Measurements from ENCODE around the gene PERM1. TPM values are rescaled to one million over a fixed set of nuclear protein-coding genes. Genes with fewer than 3 reads are reported as not detected.
"Not testable (repeated sequence)": the region's sequence is repeated elsewhere in the genome, so short reads cannot be mapped to it uniquely, and the experiment has no call there.

Gene PERM1
- total and polyA plus RNA-seq, 2 of the 8 experiments (the other 6 are each of a cell fraction or from before 2014, with no cell fraction given), result not detected

- TF ChIP-seq PHF8 (conservative IDR thresholded peaks at IDR 0.05; ENCODE audit: low read depth, low read length) (peak; percentile 44; the same call in 1 of the 2 replicates), KDM1A (IDR thresholded peaks at IDR 0.05; ENCODE audit: borderline replicate concordance, low read length) (peak; percentile 94), HDAC2 (IDR thresholded peaks at IDR 0.05; ENCODE audit: borderline replicate concordance in 1 of 2, low read depth in 2 of 2, low read length in 2 of 2) (0 out of 4 replicates have a peak, but pooled peaks of 1 of the 2 experiments have one; percentile 72)
These were observed 37.5 kb upstream of the PERM1 start (continued) for GRCh38 chr1:1019122-1019999.

GRCh38 chr1:1018321-1018685 is 36.4 kb upstream of the PERM1 start:
- H2BK120ac ChIP-seq (replicated peaks; ENCODE audit: low read depth, low read length); H3K9me3 ChIP-seq (ENCODE audit: insufficient read depth in 2 of 2, low read depth in 1 of 2, low read length in 1 of 2); H2BK12ac ChIP-seq (ENCODE audit: low read depth, low read length); H3K18ac ChIP-seq (ENCODE audit: extremely low read depth, low read length); DNase-seq (ENCODE audit: low read depth in 1 of 2, low spot score in 2 of 2); H4K5ac ChIP-seq (ENCODE audit: insufficient read length, low read depth, low read length); H2AK5ac ChIP-seq (ENCODE audit: low read depth, low read length); H3K4me2 ChIP-seq (ENCODE audit: insufficient read depth in 1 of 2, low read depth in 2 of 2, low read length in 2 of 2); H3K4me3 ChIP-seq (ENCODE audit: extremely low read depth in 1 of 4, insufficient read depth in 2 of 4, low read depth in 3 of 4, low read length in 4 of 4); H4K91ac ChIP-seq (replicated peaks; ENCODE audit: insufficient read length, low read length); H2BK5ac ChIP-seq (ENCODE audit: low read depth, low read length); H2BK15ac ChIP-seq (ENCODE audit: low read length); H3K9ac ChIP-seq (replicated peaks in 1 of 4; ENCODE audit: extremely low read depth in 1 of 4, low read depth in 3 of 4, low read length in 3 of 4); FAIRE-seq; H3K27me3 ChIP-seq (replicated peaks in 1 of 4; ENCODE audit: control insufficient read depth in 3 of 4, extremely low read depth in 1 of 4, insufficient read depth in 3 of 4, low read length in 3 of 4); H4K20me1 ChIP-seq (replicated peaks in 1 of 2; ENCODE audit: control insufficient read depth in 1 of 2, insufficient read depth in 2 of 2, low read length in 2 of 2); H4K8ac ChIP-seq (ENCODE audit: extremely low read depth, insufficient read depth, low read length); H3K23ac ChIP-seq (ENCODE audit: insufficient read length); H3K56ac ChIP-seq (replicated peaks; ENCODE audit: insufficient read length, low read depth, low read length); H2AFZ ChIP-seq (ENCODE audit: low read length); H3K27ac ChIP-seq (ENCODE audit: low read depth, low read length); H3K79me2 ChIP-seq (ENCODE audit: control insufficient read depth in 1 of 2, insufficient read depth in 2 of 2, low read length in 2 of 2); H2BK20ac ChIP-seq (ENCODE audit: low read length); H3K79me1 ChIP-seq (ENCODE audit: low read depth, low read length); H3K14ac ChIP-seq (ENCODE audit: insufficient read length); H3K4ac ChIP-seq (replicated peaks; ENCODE audit: insufficient read length, low read depth, low read length): not testable (repeated sequence)
- Histone ChIP-seq H3K36me3 (ENCODE audit: control insufficient read depth in 2 of 4, insufficient read depth in 4 of 4, low read length in 3 of 4) (peaks cover 0 to 14% (median 1%) of the 10 kb centered on the region in 4 experiments; a peak in 3 of 8 replicates), H3K4me1 (replicated peaks in 1 of 4; ENCODE audit: control insufficient read depth in 3 of 4, insufficient read depth in 4 of 4, low read length in 3 of 4) (peaks cover 2 to 36% (median 27%) of the 10 kb centered on the region in 4 experiments), H3K23me2 (ENCODE audit: low read depth, low read length) (peaks cover 11% of the 10 kb centered on the region)
- CTCF ChIA-PET (ENCODE audit: partially characterized antibody), result interaction anchor here (0.7 to 7.8 kb wide), 14 partner anchors 11 to 156 kb away, joined by 3 to 74 read pairs (median 6); partner anchors contain the start of genes HES4, PERM1 and RNF223
- 92% methylated on average over 15 of the region's 26 CpGs; no CpG with 5 or more reads in 1 of the 2 experiments for WGBS, 2 experiments (ENCODE audit: extremely low coverage in 1 of 2, insufficient coverage in 1 of 2, insufficient read length in 1 of 2, insufficient replicate concordance in 2 of 2, low coverage in 1 of 2, low lambda C conversion rate in 2 of 2, missing lambda C conversion rate in 1 of 2)
- POLR2A ChIA-PET (ENCODE audit: partially characterized antibody), result interaction anchor here (1.7 to 14.9 kb wide), 3 partner anchors 11 to 18 kb away, joined by 8 to 245 read pairs (median 11); no protein-coding TSS in a partner anchor
